Embryonic facial prominence (tissue), 1 donor: ENCODE data around the gene EZH1.

Source experiments
- DNase-seq: peaks from one replicate; pipeline ENCODE4 v3.0.0-alpha.2; 2016; ENCODE audit errors: extremely low spot score

The EZH1 gene

GRCh38 chr17:42682722-42683403 is 62.0 kb downstream of the EZH1 start:
- DNase-seq = no peak

- no peak for DNase-seq
Observed at GRCh38 chr17:42681976-42682721, 62.7 kb downstream of the EZH1 start, which contains the start of gene CNTNAP1. TSS of gene CNTNAP1 (plus strand) at chr17:42682531. CDS start at chr17:42682830, 299 bp downstream.

GRCh38 chr17:42680331-42680808 is 64.5 kb downstream of the EZH1 start:
- no peak for DNase-seq

- no peak for DNase-seq
Observed at GRCh38 chr17:42679492-42680330, 65.1 kb downstream of the EZH1 start.

GRCh38 chr17:42678951-42679491 is 65.8 kb downstream of the EZH1 start:
- peak; percentile 58 for DNase-seq

- peak; percentile 60 for DNase-seq
Observed at GRCh38 chr17:42677921-42678781, 66.7 kb downstream of the EZH1 start.

GRCh38 chr17:42677012-42677857 is 67.6 kb downstream of the EZH1 start:
- DNase-seq = peak; percentile 100

GRCh38 chr17:42676424-42677011 is 68.3 kb downstream of the EZH1 start, which contains the start of gene PLEKHH3:
TSS of gene PLEKHH3 (minus strand) at chr17:42676994. CDS start at chr17:42676563, 431 bp downstream.
- DNase-seq = no peak

GRCh38 chr17:42675965-42676423 is 68.8 kb downstream of the EZH1 start:
- DNase-seq = no peak

- no peak for DNase-seq
Observed at GRCh38 chr17:42675348-42675964, 69.4 kb downstream of the EZH1 start.

GRCh38 chr17:42674755-42675347 is 70.0 kb downstream of the EZH1 start:
- DNase-seq = no peak

- no peak for DNase-seq
Observed at GRCh38 chr17:42673885-42674754, 70.7 kb downstream of the EZH1 start.

GRCh38 chr17:42673266-42673884 is 71.5 kb downstream of the EZH1 start:
- DNase-seq = no peak

- no peak for DNase-seq
Observed at GRCh38 chr17:42672038-42672437, 72.8 kb downstream of the EZH1 start.

GRCh38 chr17:42670789-42671657 is 73.8 kb downstream of the EZH1 start:
- no peak for DNase-seq
